Glomerular visceral epithelial cell (primary cell): Measurements from ENCODE around the gene ANKK1.

Experiments
- DNase-seq: peaks from one replicate; pipeline ENCODE4 v3.0.0-alpha.2; 2016; ENCODE audit errors: extremely low spot score

ANKK1 gene, protein sequence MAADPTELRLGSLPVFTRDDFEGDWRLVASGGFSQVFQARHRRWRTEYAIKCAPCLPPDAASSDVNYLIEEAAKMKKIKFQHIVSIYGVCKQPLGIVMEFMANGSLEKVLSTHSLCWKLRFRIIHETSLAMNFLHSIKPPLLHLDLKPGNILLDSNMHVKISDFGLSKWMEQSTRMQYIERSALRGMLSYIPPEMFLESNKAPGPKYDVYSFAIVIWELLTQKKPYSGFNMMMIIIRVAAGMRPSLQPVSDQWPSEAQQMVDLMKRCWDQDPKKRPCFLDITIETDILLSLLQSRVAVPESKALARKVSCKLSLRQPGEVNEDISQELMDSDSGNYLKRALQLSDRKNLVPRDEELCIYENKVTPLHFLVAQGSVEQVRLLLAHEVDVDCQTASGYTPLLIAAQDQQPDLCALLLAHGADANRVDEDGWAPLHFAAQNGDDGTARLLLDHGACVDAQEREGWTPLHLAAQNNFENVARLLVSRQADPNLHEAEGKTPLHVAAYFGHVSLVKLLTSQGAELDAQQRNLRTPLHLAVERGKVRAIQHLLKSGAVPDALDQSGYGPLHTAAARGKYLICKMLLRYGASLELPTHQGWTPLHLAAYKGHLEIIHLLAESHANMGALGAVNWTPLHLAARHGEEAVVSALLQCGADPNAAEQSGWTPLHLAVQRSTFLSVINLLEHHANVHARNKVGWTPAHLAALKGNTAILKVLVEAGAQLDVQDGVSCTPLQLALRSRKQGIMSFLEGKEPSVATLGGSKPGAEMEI

DNA sequence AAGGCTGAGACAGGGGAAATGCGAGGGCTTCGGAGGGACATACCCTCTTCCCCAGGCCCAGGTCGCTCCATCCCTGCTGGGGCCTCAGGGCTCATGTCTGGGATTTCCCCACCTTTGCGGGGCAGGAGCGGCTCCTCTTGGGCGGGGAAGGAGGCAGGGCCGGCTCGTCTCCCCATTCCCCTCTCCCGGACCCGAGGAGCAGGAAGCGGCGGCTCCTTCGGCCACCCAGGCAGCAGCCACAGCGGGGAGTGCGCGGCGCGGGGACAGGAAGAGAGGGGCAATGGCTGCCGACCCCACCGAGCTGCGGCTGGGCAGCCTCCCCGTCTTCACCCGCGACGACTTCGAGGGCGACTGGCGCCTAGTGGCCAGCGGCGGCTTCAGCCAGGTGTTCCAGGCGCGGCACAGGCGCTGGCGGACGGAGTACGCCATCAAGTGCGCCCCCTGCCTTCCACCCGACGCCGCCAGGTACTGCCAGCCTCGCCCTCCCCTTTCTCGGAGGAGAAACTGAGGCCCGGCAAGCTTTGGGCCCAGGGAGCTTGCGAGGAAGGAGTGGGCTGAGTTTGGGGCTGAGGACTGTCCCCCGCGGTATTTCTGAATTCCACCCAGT, at the start of gene ANKK1:
Gene ANKK1 (plus strand): TSS at position 175 of the 607 bp plus-strand sequence. CDS start 106 bp downstream, at position 281.
- DNase-seq = peak; percentile 13

DNA sequence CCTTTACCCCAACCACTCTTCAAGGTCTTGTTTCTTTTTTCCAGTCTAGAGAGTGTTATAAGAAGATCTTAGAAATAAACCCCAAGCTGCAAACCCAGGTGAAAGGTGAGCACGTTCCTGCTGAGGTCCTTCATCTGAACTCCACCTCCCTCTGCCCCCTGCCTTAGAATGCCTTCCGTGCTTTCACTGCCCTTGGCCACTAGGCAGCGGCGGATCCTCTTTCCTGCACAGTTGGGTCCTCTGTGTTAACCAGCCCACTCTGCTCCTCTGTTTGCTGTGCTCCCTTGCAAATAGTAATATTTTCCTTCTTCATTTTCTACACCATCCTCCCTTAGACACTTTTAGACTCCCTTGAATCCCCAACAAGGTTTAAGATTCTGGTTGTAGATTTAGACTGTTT, 48.8 kb upstream of the ANKK1 start:
- no peak for DNase-seq

DNA sequence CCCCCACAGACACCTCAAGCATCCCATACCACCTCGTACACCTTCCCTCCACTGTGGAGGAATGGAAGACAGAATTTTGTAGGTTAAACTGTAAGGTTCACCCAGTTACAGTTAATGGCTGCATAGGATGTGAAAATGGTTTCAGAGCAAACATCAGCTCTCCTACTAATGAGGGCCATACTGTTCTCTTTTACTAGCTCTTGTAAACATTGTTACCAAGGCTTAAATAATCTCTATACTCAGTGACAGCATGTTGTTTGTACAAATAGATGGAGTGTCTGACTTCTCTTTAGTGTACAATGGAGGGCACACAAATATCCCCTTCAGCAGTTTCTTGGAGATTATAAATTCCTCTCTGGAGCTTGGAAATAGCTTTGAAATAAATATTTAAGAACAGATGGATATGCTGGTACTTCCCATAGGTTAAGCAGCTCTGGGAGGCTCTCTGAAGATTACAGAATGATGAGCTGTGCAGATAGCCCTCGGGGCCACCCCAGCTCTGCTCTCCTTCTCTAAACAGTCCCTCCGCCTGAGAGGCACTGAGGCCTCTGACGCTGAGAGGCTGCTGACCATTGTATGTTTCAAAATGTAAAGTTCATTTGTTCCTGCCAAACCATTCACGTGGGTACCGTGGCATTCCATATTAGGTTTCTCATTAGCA, 47.5 kb upstream of the ANKK1 start:
- DNase-seq = no peak

DNA sequence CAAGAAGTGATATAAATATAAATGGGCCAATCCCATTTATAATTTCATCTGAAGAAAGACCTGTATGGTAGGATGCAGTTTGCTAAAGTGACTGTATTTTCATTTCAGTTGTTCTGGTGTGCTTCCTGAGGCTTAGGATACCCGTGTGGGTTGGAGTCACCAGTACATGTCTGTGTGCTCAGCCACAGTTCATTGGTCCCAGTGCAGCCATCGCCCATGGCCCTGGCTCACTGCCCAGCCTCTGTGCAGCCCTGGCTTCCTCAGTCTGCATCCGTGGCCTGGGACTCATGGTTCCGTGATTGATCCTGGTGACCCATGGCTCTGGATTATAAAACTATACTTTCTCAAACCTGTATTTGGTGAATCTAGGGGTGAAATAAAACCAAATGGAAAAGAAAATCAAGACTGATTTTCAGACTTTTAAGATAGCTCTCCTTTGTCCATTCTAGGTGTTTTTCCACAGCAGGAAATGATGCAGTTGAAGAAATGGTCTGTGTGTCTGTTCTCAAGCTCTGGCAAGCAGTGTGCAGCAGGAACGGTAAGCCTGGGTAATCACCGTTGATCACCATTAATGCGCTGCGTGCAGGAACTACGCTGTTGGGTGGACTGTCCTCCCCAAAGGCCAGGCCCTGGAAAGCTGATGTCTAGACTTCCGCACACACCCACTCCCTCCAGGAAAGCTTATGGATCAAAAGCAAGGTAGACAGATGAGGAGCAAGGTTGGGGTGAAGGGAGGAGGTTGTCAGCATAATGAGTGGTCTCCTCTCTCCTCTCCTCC, 46.0 kb upstream of the ANKK1 start:
- peak; percentile 30 for DNase-seq

DNA sequence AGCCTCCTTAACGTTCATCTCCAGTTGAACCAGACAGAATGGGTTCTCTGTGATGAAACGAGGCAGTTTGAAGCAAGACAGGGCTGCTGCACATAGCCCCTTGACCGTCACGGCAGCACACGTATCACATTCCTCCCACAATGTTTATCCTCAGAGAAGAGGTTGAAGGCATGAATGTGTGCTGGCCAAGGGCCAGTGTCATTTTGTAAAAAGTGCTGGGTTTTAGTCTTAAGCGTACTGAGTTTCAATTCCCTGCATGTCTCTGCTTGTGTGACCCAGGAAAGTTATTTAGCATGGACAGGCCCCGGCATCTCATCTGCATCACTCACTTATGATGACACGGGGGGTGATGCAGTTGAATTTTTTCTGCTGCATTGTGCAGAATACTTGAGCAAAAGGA, 41.6 kb upstream of the ANKK1 start:
- DNase-seq = no peak

DNA sequence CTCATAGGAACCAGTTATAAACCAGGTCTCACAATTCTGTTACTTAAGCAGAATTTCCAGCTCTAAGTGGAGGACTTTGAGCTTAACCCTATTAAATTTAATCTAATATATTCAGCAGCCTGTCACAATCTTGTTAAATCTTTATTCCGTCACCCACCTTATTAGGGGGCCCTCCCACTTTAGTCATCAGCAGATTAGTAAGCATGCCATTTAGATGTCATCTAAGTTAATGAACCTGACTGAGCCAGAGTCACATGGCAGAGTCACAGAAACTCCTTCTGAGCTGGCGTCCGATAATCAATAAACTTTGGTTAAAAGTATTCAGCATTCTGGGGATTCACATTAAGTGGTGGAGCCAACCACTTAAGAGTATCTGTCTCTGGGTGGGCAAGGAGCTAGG, 38.1 kb upstream of the ANKK1 start:
- no peak for DNase-seq

DNA sequence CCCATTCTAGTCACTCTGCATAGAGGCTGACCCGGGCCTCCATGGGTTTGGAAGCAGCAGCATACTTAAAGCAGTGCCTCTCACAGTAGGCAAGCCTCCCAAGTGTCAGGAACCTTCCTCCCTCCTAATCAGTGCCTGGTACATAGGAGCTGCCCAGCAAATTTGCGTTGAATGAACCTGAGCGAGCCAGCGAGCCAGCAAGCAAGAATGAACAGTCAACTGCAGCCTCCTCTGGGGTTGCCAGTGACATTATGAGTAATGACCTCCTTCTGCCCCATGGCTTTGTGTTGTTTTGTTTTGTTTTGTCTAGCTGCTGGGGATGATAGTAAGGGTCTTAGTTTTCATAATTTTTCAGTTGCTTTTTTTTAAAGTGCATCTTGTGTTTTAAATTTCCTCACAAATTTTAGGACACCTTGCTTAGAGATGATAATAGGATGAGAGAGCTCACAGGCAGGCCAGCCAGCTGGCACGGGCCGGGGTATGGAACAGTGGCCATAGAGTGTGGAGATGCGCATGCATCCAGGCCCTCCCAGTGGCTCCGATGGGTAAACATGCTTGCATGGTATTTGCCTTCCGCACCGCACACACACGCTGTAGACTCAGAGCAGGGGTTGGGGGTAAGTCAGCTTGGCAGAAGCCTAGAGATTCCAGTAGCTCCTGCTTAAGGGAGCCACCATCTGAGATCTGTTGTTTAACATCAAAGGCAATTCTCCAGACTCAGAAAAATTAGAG, 37.1 kb upstream of the ANKK1 start:
- DNase-seq = no peak

DNA sequence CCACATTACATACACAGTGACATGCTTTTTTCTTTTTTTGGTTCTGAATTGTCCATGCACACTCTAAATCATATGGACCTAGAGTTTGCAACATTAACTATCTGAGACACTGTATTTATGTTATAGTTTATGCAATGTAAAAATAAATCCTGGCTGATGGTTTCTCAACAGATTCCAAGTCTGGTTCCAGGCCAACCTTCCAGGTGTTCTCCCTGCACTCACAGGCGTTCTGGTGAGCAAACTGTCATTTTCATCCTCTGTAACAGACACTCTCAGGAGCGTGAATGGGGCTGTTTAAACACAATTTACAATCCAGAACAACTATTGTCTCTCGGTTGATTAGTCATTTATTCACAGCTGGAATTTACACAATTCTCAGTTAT, 36.5 kb upstream of the ANKK1 start:
- DNase-seq = no peak

DNA sequence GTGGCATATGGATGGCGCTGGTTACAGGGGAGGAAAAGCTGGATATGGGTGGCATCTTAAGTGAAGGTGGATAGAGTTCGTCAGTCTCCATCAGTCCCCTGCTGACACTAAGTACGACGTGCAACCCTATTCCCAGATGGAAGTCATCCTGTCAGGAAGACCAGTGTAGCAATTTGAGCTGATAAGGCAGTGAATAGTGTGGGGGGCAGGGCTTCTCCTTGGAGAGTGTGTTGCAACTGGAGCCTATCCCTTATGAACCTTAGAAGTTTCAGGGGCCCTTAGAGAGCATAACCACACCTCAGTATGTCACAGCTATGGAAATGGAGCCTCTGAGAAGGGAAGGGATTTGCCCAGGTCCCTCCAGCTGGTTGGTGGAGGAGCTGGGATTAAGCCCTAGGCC, 36.1 kb upstream of the ANKK1 start:
- no peak for DNase-seq

DNA sequence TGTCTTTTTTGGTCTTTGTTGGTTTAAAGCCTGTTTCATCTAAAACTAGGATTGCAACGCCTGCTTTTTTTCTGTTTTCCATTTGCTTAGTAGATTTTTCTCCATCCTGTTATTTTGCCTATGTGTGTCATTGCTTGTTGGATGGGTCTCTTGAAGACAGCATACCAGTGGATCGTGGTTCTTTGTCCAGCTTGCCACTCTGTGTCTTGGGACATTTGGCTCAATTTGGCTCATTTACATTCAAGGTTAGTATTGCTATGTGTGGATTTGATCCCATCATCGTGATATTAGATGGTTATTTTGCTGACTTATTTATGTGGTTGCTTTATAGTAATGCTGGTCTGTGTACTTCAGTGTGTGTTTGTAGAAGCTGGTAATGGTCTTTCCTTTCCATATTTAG, 31.4 kb upstream of the ANKK1 start:
- DNase-seq = no peak

DNA sequence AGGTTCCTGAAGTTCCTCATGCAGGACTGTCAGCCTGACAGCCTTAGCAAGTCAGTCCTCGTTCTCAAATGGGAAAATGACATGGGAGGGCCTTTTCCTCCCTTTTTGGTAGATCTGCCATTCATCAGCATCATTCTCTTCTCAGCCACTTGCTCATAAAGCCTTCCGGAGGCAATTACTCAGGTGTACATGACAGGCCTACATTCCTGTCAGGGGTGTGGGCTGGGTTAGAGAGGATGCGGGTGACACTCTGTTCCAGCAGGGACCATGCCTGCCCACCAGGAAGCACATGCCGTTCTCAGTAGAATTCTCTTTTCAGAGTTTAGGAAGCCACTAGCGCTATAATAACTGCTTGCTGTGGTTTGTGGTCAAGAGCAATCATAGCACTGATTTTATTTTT, 24.2 kb upstream of the ANKK1 start:
- DNase-seq = no peak

DNA sequence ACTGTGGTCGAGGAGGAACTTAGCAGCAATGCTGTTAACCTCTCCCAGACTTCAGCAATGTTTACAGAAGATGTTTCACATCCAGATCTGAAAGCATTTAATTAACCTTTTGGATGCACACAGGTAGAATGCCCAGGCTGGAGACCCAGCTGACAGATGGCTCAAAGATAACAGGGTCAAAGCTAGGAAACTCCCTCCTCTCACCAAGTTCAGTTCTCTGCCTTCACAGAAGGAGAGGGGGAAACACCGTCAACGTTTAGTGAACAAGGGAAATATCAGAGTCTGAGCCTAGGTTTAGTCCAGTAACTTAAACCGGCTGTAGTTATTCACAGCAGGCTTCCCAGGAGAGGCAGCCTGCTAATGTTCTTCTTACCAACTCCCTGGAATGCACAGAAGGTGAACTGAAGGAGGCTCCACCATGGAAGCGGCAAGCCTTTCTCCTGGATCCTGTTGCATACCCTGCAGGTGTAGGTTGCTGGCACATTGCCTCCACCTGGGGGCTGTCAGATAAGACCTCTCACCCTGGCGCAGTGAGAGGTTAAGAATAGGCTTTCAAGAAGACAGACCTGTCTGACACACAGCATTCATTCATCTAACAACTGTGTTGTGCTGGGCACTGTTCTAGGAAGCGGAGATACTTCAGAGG, 23.5 kb upstream of the ANKK1 start:
- DNase-seq = no peak

DNA sequence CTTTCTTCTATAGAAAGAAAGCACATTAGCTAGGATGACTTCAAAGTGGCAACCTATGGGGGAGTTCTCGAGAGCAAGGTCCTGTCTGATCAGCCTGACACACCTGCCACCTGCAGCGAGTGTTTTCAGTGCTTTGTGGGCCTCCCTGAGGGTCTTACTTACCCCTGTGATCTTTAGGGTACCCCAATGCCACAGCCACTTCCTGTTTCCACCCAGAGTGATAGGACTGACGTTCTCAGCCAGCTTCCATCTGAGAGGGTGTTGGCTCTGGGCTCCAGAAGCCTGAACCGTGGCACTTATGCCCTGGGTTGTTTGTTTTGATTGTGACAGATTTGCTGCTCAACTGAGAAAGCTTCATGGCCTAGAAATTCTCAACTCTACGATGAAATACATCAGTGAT, 21.7 kb upstream of the ANKK1 start:
- DNase-seq = no peak

DNA sequence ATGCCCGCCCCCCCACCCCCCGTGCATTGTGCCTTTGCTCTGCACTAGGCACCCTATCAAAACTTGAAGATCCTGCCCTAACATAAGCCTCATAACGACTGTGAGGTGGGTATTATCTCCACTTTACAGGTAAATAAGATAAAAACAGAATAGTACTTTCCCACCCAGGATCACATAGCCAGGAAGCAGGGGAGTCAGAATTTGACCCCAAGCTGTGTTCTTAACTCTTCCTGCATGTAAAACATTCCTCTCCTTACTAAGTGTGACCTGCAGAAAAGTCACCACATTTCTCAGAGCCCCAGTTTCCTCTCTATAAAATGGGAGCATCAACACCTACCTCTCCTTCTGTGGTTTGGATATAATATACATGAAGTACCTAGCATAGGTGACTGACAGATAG, 18.2 kb upstream of the ANKK1 start:
- no peak for DNase-seq

DNA sequence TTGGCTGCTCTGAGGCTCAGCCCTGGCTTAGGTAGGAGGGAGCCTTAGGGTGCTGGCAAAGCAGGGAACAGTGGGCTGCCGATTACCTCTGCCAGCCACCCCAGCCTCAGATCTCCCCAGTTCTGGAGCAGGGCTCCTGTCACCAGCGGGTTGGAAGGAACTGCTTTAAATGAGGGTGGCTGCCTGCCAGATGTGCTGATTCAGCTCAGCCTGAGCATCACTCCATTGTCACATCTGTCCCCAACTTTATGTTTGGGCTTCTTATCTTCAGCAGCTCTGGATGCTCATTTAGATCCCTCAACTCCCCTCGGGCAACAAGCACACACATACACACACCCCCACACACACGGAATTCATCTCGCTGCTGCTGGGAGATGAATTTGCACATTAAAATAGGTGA, 16.9 kb upstream of the ANKK1 start:
- no peak for DNase-seq

DNA sequence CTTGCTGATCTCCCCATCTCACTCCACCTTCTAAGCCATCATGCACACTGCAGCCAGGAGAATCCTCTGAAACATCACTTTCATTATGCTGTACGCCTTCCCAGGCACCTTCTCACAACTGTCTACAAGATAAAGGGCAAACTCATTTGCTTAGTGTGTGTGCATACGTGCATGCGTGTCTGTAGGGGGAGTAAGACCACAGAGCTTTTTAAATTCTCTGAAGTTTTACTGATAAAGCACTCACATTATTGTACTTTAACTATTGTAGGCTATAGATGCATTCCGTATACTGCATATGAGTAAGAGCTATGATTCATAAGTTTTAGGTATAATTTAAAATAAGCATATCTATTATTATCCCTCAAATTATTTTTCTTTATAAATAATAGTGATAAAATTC, 15.3 kb upstream of the ANKK1 start:
- DNase-seq = no peak

DNA sequence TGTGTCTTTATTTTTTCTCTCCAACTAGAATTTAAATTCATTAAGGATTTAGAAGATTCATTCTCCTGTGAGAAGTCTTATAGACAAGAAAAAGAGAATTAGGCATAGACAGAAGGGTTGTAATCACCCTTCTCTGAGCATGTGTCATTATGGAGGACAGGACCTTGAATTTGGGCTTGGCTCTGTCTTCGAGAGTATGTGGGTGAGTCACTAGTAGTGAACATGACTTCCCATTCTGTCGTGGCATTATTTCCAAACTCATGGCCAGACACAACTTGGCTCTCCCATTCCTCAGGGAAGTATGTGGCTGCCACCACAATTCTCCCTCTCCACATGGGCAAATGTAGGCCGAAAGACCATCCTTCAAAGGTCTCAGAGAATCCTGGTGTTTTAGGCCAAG, 14.3 kb upstream of the ANKK1 start:
- DNase-seq = no peak

DNA sequence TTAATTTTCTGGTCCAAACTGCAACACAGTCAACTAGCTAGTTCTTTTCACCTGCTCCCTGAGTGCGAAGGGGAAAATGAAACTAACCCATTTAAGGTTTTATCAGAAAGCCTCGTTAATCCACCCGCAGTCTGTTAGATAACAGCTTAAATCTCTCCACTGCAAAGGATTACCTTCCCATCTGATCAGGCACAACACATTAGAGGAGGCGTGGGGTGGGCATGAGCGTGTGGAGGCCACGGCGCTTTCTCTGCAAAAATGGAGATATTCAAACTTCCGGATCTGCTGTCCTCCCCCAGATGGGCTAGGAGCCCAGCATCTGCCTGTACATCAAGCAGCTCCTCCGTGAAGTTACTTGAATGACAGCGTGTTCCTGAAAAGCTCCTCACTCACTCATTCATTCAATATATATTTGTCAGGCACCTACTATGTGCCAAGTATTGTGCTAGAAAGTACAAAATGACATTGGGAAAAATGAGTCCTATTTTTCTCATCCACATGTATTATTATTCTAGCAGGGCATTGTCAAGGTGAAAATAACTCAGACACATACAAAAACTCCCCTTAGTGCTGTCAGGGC, 13.5 kb upstream of the ANKK1 start:
- DNase-seq = no peak

DNA sequence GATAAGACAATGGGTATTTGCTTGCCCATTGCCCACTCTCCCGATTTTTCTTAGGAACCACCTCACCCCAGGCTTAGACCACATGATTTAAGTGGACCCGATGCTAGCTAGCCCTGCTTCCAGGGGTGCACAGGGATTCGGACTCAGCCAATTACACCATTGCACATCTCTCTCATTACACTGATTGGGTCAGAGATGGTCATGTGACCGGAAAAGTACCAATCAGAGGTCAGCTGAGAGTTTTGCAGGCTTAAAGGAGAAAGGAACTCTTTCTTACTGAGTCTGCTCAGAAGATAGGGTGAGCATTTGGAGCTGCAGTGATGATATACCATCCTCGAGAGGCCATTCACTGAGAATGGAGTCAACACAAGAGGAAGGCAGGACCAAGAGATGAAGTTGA, 12.2 kb upstream of the ANKK1 start:
- DNase-seq = no peak

DNA sequence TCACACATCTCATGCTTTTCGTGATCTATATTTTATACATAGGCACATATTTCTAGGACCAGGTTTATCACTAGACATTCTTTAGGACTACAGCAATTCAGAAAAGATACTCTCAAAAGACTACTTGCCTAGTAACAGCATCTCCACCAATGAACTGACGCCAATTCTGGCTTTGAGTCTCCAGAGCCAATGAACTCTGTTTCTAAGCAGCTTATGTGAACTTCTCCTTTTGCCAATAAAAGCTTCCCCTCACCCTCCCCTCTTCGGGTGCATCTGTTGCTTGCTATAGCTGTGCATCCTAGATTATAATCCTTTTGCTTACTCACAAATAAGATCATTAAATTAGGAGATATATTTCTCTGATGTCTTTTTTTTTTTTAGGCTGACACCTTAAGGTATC, 11.4 kb upstream of the ANKK1 start:
- DNase-seq = no peak
